DLD1 (cell line): ENCODE measurements around the gene CADM3.

Source experiments
- in situ Hi-C: cut with HindIII; loops from 2 replicates; pipeline ENCODE4 v1.10.0; 2017; ENCODE audit warnings: low sequenced_read_pairs

The CADM3 gene

DNA sequence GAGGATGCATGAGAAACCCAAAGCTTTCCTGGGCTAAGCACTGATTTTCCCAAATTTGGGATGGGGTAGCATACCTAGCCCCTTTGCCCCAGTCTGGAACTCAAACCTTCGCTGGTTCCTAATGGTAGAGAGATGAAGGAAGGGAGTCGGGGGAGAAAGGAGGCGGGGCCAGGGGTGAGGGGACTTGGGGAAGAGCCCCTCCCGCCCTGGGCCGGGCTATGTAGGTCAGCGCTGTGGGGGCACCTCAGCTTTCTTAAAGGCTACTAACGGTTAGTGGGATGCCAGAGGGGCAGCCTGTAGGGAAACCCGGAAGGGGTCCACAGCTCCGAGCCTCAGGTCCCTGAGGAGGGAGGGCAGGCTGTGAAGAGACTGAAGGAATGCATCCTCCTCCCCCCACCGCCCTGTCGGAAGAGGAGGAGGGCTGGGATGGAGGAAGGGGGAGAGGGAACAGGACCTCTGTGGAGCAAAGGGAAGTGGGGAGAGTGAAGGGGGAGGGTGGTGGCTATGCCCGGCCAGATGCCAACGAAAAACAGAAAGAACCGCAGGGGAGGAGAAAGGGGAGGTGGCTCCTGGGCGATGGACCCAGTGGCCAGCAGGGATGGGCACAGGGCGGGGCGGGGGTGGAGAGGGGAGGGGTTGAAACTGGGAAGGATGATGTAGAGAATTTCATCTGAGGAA lies 1.3 kb downstream of the CADM3 start:
- in situ Hi-C loops = no loop called here

GRCh38 chr1:159173320-159173719 lies 1.9 kb downstream of the CADM3 start:
- in situ Hi-C loops = no loop called here

GRCh38 chr1:159175571-159175970 lies 4.2 kb downstream of the CADM3 start:
- in situ Hi-C loops = no loop called here

GRCh38 chr1:159177272-159177907 lies 6.0 kb downstream of the CADM3 start:
- in situ Hi-C loops = no loop called here

DNA sequence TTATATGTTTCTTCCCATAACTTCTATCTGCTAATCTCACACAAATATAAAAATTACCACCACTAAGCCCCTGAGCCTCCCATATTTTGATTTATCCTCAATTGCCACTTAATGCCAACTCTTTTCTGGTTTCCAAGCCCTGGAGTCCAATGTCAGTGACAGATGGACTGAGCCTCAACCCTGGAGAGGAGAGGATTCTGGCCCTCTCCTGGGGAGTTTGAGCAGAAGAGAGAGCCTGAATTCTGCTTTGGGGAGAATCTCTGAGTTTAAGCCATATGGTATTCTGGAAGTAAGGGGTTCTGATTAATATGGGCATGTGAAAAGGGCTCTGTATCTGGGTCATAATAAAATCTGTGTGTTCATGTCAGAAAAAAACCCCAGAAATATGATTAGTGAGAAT lies 8.5 kb downstream of the CADM3 start:
- in situ Hi-C loops = no loop called here

DNA sequence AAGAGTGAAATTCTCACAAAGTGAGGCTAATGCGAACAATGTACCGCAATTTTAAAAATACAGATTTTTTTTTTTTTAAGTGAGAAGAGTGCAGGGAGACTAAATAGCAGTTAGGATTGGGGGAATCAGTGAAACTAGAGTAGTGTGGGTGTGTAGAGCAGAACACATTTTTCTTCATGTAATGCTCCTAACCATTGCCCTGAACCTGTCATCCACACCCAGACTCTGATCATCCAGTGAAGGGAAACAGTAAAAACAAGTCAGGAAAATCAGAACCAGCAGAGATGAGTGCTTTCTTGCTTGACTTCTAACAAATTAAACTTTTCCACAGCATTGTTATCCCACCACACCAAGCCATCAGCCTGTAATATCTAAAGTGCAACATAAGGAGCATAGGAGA lies 9.1 kb downstream of the CADM3 start:
- in situ Hi-C loops = no loop called here

DNA sequence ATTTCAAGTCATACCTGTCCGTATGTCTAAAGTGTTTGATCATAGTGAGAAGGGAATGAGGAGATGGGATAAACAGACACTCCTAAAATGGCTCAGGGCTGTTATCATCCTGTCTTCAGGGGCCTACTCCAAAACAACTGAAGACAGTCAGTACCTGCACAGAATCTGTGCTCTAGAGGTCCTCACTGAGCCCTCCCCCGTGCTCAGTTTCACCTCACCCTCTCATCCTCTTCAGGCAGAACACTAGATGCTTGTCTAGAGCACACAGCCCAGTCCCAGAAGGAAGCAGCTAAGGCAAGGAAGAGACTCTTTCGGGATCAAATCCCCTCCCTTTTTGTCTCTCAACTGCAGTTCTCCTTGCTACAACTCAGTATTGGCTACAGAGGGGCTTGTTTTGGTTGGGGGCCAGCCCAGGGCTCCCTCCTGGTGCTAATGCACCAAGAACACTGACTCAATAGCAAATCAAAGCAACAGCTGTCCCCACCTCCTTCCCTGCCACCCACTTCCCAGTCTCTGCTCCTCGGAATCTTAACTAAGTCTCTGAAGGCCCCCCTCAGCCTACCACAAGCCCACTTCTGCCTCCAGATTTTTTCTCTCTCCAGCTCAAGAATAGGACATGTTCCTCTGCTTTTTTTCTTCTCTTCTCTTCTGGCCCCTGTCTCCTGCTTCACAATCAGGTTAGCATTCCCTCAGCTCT lies 10.1 kb downstream of the CADM3 start:
- in situ Hi-C loops = no loop called here

- in situ Hi-C loops = no loop called here
Measured at GRCh38 chr1:159184201-159184600, 12.8 kb downstream of the CADM3 start.

DNA sequence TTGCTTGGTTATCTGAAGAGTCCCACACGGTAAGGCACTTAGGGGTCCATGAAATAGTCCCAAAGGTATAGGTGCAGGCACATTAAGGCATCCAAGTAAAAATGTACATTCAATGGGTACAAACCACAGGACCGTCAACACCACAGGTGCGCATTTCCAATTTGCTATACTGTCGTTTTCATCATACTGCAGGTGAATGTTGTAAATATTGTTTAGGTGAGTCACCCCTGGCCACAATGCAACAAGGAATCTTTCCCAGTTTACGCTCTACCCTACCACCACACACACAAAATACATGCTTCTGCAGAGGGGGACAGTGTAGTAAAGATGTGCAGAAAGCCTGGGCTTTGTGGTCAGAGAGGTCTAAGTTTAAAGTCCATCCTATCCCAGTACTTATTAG lies 13.7 kb downstream of the CADM3 start:
- in situ Hi-C loops = no loop called here

- in situ Hi-C loops = no loop called here
Measured at GRCh38 chr1:159187033-159187432, 15.6 kb downstream of the CADM3 start.

DNA sequence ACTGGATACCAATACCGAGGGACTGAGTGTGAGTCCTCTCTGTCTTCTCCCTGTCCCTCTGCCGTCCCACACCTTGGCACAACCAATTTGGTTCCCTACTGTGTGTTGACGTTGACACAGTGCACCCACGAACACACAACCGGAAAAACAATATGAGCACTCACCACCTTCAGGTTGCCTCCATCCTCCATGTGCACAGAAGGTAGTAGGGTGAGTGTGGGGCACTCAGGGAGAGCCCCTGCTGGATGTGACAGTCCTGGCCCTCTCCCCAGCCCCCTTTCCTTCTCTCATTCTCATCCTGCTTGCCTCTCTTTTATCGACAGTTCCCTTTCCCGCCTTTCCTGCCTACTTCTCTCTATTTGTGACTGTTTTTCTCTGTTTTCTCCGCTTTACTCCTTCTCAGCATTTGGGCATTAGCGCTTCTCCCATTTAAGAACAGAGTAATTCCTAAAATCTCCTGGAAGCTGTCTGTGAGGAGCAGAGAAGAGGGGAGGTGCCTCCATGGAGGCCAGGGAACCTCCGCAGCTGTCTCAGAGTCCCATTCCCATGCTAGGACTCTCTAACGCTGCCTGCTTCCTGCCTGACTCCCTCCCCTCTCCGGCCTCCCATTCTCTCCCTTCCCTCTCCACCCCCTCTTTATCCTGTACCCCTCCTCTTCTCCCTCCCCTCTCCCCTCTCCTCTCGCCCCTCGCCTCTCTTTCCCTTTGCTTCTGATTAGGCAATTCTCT lies 16.4 kb downstream of the CADM3 start:
- in situ Hi-C loops = no loop called here

DNA sequence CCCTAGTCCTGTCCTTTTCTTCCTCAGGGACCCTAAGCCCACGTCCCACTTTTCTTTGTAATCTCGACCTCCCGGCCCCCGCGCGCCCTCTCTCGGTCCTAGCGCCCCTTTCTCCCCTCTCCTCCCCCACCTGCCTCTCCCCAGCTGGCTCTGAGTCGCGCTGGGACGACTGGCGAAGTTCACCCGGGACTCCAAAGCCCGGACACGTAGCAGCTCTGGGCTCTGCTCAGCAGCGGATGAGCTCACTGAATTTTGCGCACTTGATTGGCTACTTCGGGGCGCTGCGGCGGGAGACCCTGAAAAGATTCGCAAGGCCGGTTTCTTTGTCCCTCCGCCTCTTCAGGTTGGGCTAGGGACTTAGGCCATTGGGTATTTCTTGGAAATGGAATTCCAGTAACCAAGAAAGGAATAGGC lies 17.0 kb downstream of the CADM3 start:
- in situ Hi-C loops = no loop called here

GRCh38 chr1:159190441-159190840 lies 19.0 kb downstream of the CADM3 start:
- in situ Hi-C loops = no loop called here

GRCh38 chr1:159196543-159196942 lies 25.1 kb downstream of the CADM3 start:
- in situ Hi-C loops = no loop called here

- in situ Hi-C loops = no loop called here
Measured at GRCh38 chr1:159197561-159198557, 26.4 kb downstream of the CADM3 start.

GRCh38 chr1:159199901-159200300 lies 28.5 kb downstream of the CADM3 start:
- in situ Hi-C loops = loop anchor here (25.0 kb wide), 1 partner anchor 687 kb away; no protein-coding TSS in a partner anchor

DNA sequence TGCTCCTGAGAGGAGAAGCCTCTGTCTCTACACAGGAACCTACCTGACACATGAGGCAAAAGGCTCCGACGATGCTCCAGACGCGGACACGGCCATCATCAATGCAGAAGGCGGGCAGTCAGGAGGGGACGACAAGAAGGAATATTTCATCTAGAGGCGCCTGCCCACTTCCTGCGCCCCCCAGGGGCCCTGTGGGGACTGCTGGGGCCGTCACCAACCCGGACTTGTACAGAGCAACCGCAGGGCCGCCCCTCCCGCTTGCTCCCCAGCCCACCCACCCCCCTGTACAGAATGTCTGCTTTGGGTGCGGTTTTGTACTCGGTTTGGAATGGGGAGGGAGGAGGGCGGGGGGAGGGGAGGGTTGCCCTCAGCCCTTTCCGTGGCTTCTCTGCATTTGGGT lies 29.4 kb downstream of the CADM3 start:
- in situ Hi-C loops = loop anchor here (25.0 kb wide), 1 partner anchor 687 kb away; no protein-coding TSS in a partner anchor

GRCh38 chr1:159201642-159202041 lies 30.2 kb downstream of the CADM3 start:
- in situ Hi-C loops = loop anchor here (25.0 kb wide), 1 partner anchor 686 kb away; no protein-coding TSS in a partner anchor

GRCh38 chr1:159203610-159204009 lies 32.2 kb downstream of the CADM3 start:
- in situ Hi-C loops = loop anchor here (25.0 kb wide), 1 partner anchor 684 kb away; no protein-coding TSS in a partner anchor
